NCI-H1105 treated with DMSO at 0.1 percent for 48 hours (cell line): ENCODE measurements around the gene CCDC185.
A peak's percentile ranks its signal among the peaks of the same experiment; 100 is the strongest.

Source experiments
- DNase-seq: peaks from one replicate; lab custom pipeline; 2025; lab: John Stamatoyannopoulos, UW

Gene CCDC185

GRCh38 chr1:223393275-223394214 is at the start of gene CCDC185:
Gene CCDC185, plus strand, starts transcription at chr1:223393415. Its CDS starts 61 bp downstream, at chr1:223393476.
- DNase-seq = peak; percentile 23

GRCh38 chr1:223343692-223344091 is 49.5 kb upstream of the CCDC185 start:
- no peak for DNase-seq

- DNase-seq = no peak
Observed at GRCh38 chr1:223344491-223344890, 48.7 kb upstream of the CCDC185 start.

GRCh38 chr1:223345720-223346119 is 47.5 kb upstream of the CCDC185 start:
- DNase-seq = no peak

GRCh38 chr1:223346311-223346710 is 46.9 kb upstream of the CCDC185 start:
- DNase-seq = no peak

GRCh38 chr1:223347583-223347982 is 45.6 kb upstream of the CCDC185 start:
- no peak for DNase-seq

GRCh38 chr1:223348439-223348838 is 44.8 kb upstream of the CCDC185 start:
- no peak for DNase-seq

GRCh38 chr1:223349241-223349640 is 44.0 kb upstream of the CCDC185 start:
- DNase-seq = no peak

GRCh38 chr1:223350361-223350908 is 42.8 kb upstream of the CCDC185 start:
- DNase-seq = no peak

GRCh38 chr1:223352944-223353343 is 40.3 kb upstream of the CCDC185 start:
- DNase-seq = no peak

GRCh38 chr1:223353939-223354338 is 39.3 kb upstream of the CCDC185 start:
- no peak for DNase-seq

- no peak for DNase-seq
Observed at GRCh38 chr1:223355699-223356098, 37.5 kb upstream of the CCDC185 start.

GRCh38 chr1:223358826-223359225 is 34.4 kb upstream of the CCDC185 start:
- no peak for DNase-seq

- DNase-seq = peak; percentile 42
Observed at GRCh38 chr1:223363057-223363855, 30.0 kb upstream of the CCDC185 start.

GRCh38 chr1:223363856-223364684 is 29.1 kb upstream of the CCDC185 start, which contains the start of gene SUSD4:
Gene SUSD4, minus strand, starts transcription at chr1:223364176. Its CDS starts 751 bp downstream, at chr1:223363425.
- peak; percentile 95 for DNase-seq

- DNase-seq = peak; percentile 30
Observed at GRCh38 chr1:223364685-223365382, 28.4 kb upstream of the CCDC185 start.

GRCh38 chr1:223374064-223374610 is 19.1 kb upstream of the CCDC185 start:
- no peak for DNase-seq

GRCh38 chr1:223378754-223379153 is 14.5 kb upstream of the CCDC185 start:
- no peak for DNase-seq

GRCh38 chr1:223386013-223386412 is 7.2 kb upstream of the CCDC185 start:
- DNase-seq = no peak

GRCh38 chr1:223390618-223391017 is 2.6 kb upstream of the CCDC185 start:
- DNase-seq = no peak

GRCh38 chr1:223394242-223394641 is 1.0 kb downstream of the CCDC185 start:
- no peak for DNase-seq
